ENCODE data around the gene GPC3. TPM values are rescaled to one million over a fixed set of nuclear protein-coding genes. Genes with fewer than 3 reads are reported as not detected.
A peak's percentile ranks its signal among the peaks of the same experiment; 100 is the strongest.
"Not testable (repeated sequence)": the region's sequence is repeated elsewhere in the genome, so short reads cannot be mapped to it uniquely, and the experiment has no call there.

GPC3 gene
- total RNA-seq, 4 donors from 2014 or later = 1.2 to 13.3 (median 8.0) TPM

GRCh38 chrX:133633950-133634349 lies 351.4 kb downstream of the GPC3 start:
- Histone ChIP-seq H3K27ac (replicated peaks in 1 of 4) (no peak overlapping the region), H3K4me3 (no peak overlapping the region), H3K36me3 (no peaks in the 10 kb centered on the region), H3K9me3 (no peaks in the 10 kb centered on the region), H3K4me1 (peaks cover 0 to 33% (median 18%) of the 10 kb centered on the region in 4 donors), H3K27me3 (no peaks in the 10 kb centered on the region)
- intact Hi-C loops (cut with DNase I) = no loop called here
- 81% methylated on average over 1 of the region's 1 CpG for WGBS
- DNase-seq (ENCODE audit: extremely low spot score) = no peak
- TF ChIP-seq EP300 (IDR thresholded peaks at IDR 0.05) (no peak), POLR2AphosphoS5 (IDR thresholded peaks at IDR 0.05) (no peak), POLR2A (IDR thresholded peaks at IDR 0.05; ENCODE audit: low read depth) (no peak)
- TF ChIP-seq, protein P1, sequence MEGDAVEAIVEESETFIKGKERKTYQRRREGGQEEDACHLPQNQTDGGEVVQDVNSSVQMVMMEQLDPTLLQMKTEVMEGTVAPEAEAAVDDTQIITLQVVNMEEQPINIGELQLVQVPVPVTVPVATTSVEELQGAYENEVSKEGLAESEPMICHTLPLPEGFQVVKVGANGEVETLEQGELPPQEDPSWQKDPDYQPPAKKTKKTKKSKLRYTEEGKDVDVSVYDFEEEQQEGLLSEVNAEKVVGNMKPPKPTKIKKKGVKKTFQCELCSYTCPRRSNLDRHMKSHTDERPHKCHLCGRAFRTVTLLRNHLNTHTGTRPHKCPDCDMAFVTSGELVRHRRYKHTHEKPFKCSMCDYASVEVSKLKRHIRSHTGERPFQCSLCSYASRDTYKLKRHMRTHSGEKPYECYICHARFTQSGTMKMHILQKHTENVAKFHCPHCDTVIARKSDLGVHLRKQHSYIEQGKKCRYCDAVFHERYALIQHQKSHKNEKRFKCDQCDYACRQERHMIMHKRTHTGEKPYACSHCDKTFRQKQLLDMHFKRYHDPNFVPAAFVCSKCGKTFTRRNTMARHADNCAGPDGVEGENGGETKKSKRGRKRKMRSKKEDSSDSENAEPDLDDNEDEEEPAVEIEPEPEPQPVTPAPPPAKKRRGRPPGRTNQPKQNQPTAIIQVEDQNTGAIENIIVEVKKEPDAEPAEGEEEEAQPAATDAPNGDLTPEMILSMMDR (IDR thresholded peaks at IDR 0.05) = no peak

GRCh38 chrX:133633162-133633561 lies 352.2 kb downstream of the GPC3 start:
- no peaks in the 10 kb centered on the region for H3K9me3 ChIP-seq
- no peak overlapping the region for H3K27ac ChIP-seq (replicated peaks in 1 of 4)
- no peaks in the 10 kb centered on the region for H3K36me3 ChIP-seq
- H3K4me3 ChIP-seq = no peak overlapping the region
- no peaks in the 10 kb centered on the region for H3K27me3 ChIP-seq
- no peak for DNase-seq (ENCODE audit: extremely low spot score)
- intact Hi-C loops (cut with DNase I) = no loop called here
- TF ChIP-seq, protein P1 (IDR thresholded peaks at IDR 0.05) = no peak
- TF ChIP-seq POLR2A (IDR thresholded peaks at IDR 0.05; ENCODE audit: low read depth) (no peak), POLR2AphosphoS5 (IDR thresholded peaks at IDR 0.05) (no peak), EP300 (IDR thresholded peaks at IDR 0.05) (no peak)
- peaks cover 0 to 33% (median 17%) of the 10 kb centered on the region in 4 donors for H3K4me1 ChIP-seq

DNA sequence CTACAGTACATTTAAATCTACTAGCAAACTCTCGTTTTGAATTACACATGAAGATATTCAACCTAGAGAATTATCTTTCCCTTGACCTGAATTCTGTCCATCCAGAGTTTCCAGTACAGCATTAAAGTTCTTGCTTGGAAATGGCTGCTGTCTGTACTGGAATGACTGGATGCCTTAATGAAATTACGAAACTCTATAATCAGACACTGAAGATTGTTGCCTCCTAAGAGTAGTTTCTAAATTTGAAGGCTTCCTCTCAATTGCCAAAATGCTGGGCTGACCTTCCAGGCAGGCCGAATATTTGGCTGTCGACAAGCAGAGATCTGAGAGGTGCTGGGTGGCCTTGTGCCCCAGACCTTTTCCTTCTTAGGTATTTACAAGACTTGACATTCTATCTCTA lies 355.0 kb downstream of the GPC3 start:
- TF ChIP-seq EP300 (IDR thresholded peaks at IDR 0.05) (no peak), POLR2AphosphoS5 (IDR thresholded peaks at IDR 0.05) (no peak), POLR2A (IDR thresholded peaks at IDR 0.05; ENCODE audit: low read depth) (no peak)
- TF ChIP-seq, protein P1 (IDR thresholded peaks at IDR 0.05) = no peak
- Histone ChIP-seq H3K4me1 (peaks cover 0 to 25% (median 12%) of the 10 kb centered on the region in 4 donors), H3K27me3 (no peaks in the 10 kb centered on the region), H3K36me3 (no peaks in the 10 kb centered on the region), H3K27ac (replicated peaks in 1 of 4) (peak overlapping the region in 2 of 4 donors; percentile 35 to 62), H3K9me3 (no peaks in the 10 kb centered on the region), H3K4me3 (no peak overlapping the region)
- intact Hi-C loops (cut with DNase I) = no loop called here
- DNase-seq (ENCODE audit: extremely low spot score) = no peak
- 40% methylated on average over 4 of the region's 4 CpGs for WGBS

- Histone ChIP-seq H3K4me1 (peaks cover 0 to 14% (median 9%) of the 10 kb centered on the region in 4 donors), H3K36me3 (no peaks in the 10 kb centered on the region), H3K27me3 (no peaks in the 10 kb centered on the region), H3K4me3 (no peak overlapping the region), H3K27ac (replicated peaks in 1 of 4) (no peak overlapping the region), H3K9me3 (no peaks in the 10 kb centered on the region)
- intact Hi-C loops (cut with DNase I) = no loop called here
- WGBS = 78% methylated on average over 4 of the region's 4 CpGs
- DNase-seq (ENCODE audit: extremely low spot score) = no peak
- no peak for TF ChIP-seq EP300 (IDR thresholded peaks at IDR 0.05)
Observed at GRCh38 chrX:133627673-133628072, 357.7 kb downstream of the GPC3 start.

DNA sequence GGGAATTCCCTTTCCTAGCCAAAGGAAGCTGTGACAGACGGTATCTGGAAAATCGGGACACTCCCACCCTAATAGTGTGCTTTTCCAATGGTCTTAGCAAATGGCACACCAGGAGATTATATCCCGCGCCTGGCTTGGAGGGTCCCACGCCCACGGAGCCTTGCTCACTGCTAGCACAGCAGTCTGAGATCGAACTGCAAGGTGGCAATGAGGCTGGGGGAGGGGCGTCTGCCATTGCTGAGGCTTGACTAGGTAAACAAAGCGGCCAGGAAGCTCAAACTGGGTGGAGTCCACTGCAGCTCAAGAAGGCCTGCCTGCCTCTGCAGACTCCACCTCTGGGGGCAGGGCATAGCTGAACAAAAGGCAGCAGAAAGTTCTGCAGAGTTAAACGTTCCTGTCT lies 364.0 kb downstream of the GPC3 start:
- WGBS = 81% methylated on average over 10 of the region's 10 CpGs
- intact Hi-C loops (cut with DNase I); H3K36me3 ChIP-seq; DNase-seq (ENCODE audit: extremely low spot score); H3K27ac ChIP-seq (replicated peaks in 1 of 4); H3K4me3 ChIP-seq; H3K27me3 ChIP-seq; H3K4me1 ChIP-seq: not testable (repeated sequence)
- H3K9me3 ChIP-seq = peaks cover 0 to 11% (median 0%) of the 10 kb centered on the region in 4 donors

DNA sequence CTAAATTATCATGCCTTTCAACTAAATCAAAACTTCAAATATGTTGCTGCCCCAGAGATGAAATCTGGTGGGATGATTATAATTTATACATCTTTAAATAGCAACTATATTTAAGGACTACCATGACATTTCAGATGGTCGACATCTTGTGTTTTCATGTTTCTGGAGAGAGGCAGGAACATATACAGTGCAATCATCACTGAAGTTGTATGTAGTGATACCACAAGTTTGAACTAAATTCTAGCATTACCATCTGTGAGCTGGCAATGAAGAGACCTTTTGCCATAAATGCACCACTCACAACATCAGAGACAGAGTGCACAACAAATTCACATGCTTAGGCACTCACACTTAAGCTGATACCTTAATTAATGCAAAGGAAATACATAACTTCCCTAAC lies 373.7 kb downstream of the GPC3 start:
- Histone ChIP-seq H3K4me3 (no peak overlapping the region), H3K27ac (replicated peaks in 1 of 4) (no peak overlapping the region), H3K4me1 (peaks cover 0 to 19% (median 14%) of the 10 kb centered on the region in 4 donors), H3K27me3 (no peaks in the 10 kb centered on the region), H3K9me3 (peaks cover 0 to 17% (median 0%) of the 10 kb centered on the region in 4 donors), H3K36me3 (no peaks in the 10 kb centered on the region)
- intact Hi-C loops (cut with DNase I) = no loop called here
- DNase-seq (ENCODE audit: extremely low spot score) = no peak
- TF ChIP-seq, protein P1 (IDR thresholded peaks at IDR 0.05) = no peak
- no peak for TF ChIP-seq POLR2AphosphoS5 (IDR thresholded peaks at IDR 0.05)
- TF ChIP-seq POLR2A (IDR thresholded peaks at IDR 0.05; ENCODE audit: low read depth) = no peak
- TF ChIP-seq EP300 (IDR thresholded peaks at IDR 0.05) = no peak
- 70% methylated on average over 1 of the region's 1 CpG for WGBS

Measured in esophagus muscularis mucosa (tissue), 4 donors.